PC-9 (cell line): ENCODE data around the gene UNC13A. TPM values are rescaled to one million over a fixed set of nuclear protein-coding genes. Genes with fewer than 3 reads are reported as not detected.
A peak's percentile ranks its signal among the peaks of the same experiment; 100 is the strongest.

Experiments used
- BruUV-seq: library from RNA; stranded (reverse); fragments of 400-500 nt; replicated peaks from 2 replicates; lab custom pipeline; 2021; lab: Mats Ljungman, UMichigan
- CTCF ChIA-PET: fragments of 300-600 bp; sonication (Branson Sonifier 250); formaldehyde crosslinking; loops from one replicate; lab custom pipeline; 2022; ENCODE audit warnings: antibody characterized with exemption; lab: Charles Lee
- POLR2A ChIA-PET: fragments of 300-600 bp; sonication (Branson Sonifier 250); formaldehyde crosslinking; loops from one replicate; lab custom pipeline; 2022; ENCODE audit warnings: antibody characterized with exemption; ENCODE audit not compliant: unreplicated experiment; lab: Charles Lee
- DNase-seq, 2 experiments: peaks; one replicate each; pipeline versions ENCODE4 v3.0.0 to v3.0.0-alpha.2; 2015 to 2022; ENCODE audit warnings: mixed read lengths in 1 of 2
- H2AFZ ChIP-seq: fragments of 200-600 bp; sonication (generic); 2 replicates; pipeline ENCODE4 v1.8.1; 2017; ENCODE audit warnings: antibody characterized with exemption
- H3F3A ChIP-seq: fragments of 200-600 bp; sonication (generic); 2 replicates; pipeline ENCODE4 v1.8.1; 2017; ENCODE audit warnings: antibody characterized with exemption, mild to moderate bottlenecking, low read depth; ENCODE audit not compliant: insufficient read depth
- H3K27ac ChIP-seq: fragments of 200-600 bp; sonication (generic); 2 replicates; pipeline ENCODE4 v1.6.1; 2016; ENCODE audit warnings: mixed run types
- H3K27me3 ChIP-seq: fragments of 200-600 bp; sonication (generic); 2 replicates; pipeline ENCODE4 v1.6.1; 2016; ENCODE audit warnings: low read depth, mixed run types; ENCODE audit not compliant: insufficient read depth
- H3K36me3 ChIP-seq: fragments of 200-600 bp; sonication (generic); 2 replicates; pipeline ENCODE4 v1.6.1; 2016; ENCODE audit warnings: low read depth, mixed run types
- H3K4me1 ChIP-seq: fragments of 200-600 bp; sonication (generic); replicated peaks from 2 replicates; pipeline ENCODE4 v1.6.1; 2016; ENCODE audit warnings: mixed run types; ENCODE audit not compliant: insufficient read depth
- H3K4me2 ChIP-seq: fragments of 200-600 bp; sonication (generic); 2 replicates; pipeline ENCODE4 v1.6.1; 2017; ENCODE audit warnings: mixed run types
- H3K4me3 ChIP-seq: fragments of 200-600 bp; sonication (generic); 2 replicates; pipeline ENCODE4 v1.6.1; 2016; ENCODE audit warnings: mixed run types
- H3K79me2 ChIP-seq: fragments of 200-600 bp; sonication (generic); 2 replicates; pipeline ENCODE4 v1.6.1; 2017; ENCODE audit warnings: low read depth, mixed run types
- H3K9me2 ChIP-seq: fragments of 200-600 bp; sonication (generic); 2 replicates; pipeline ENCODE4 v1.8.1; 2017; ENCODE audit warnings: mild to moderate bottlenecking; ENCODE audit not compliant: insufficient read depth
- H3K9me3 ChIP-seq: fragments of 200-600 bp; sonication (generic); 2 replicates; pipeline ENCODE4 v1.8.1; 2016; ENCODE audit warnings: low read depth; ENCODE audit not compliant: insufficient read depth
- H4K20me1 ChIP-seq: fragments of 200-600 bp; sonication (generic); 2 replicates; pipeline ENCODE4 v1.8.1; 2017; ENCODE audit not compliant: insufficient read depth
- CTCF ChIP-seq: fragments of 200-600 bp; sonication (generic); conservative IDR thresholded peaks from 2 replicates; pipeline ENCODE4 v1.6.1; 2017; ENCODE audit warnings: mixed run types, antibody characterized with exemption, mild to moderate bottlenecking, moderate library complexity
- EZH2 ChIP-seq: fragments of 200-600 bp; sonication (generic); IDR thresholded peaks from 2 replicates; pipeline ENCODE4 v1.8.0; 2017; ENCODE audit warnings: antibody characterized with exemption, low read depth
- intact Hi-C: fragments of 100-400 bp; cut with micrococcal nuclease; formaldehyde crosslinking; loops from one replicate; pipeline ENCODE4 v1.10.0; 2022; ENCODE audit not compliant: unreplicated experiment
- total RNA-seq: library from RNA; stranded (reverse); gene quantifications from 2 replicates; pipeline ENCODE4 v1.2.3, GENCODE V29; 2021

Gene UNC13A
- total RNA-seq, 1 experiment from 2014 or later, result 0.17 TPM

GRCh38 chr19:17560205-17560595 is 128.0 kb downstream of the UNC13A start:
- no peak for TF ChIP-seq CTCF
- no peak for TF ChIP-seq EZH2
- peaks cover 17% of the 10 kb centered on the region for H3K4me1 ChIP-seq
- no peak overlapping the region for H2AFZ ChIP-seq
- H3K9me2 ChIP-seq, result no peaks in the 10 kb centered on the region
- no peak overlapping the region for H3K27ac ChIP-seq
- ChIA-PET POLR2A (no interaction called here), CTCF (interaction anchor here (0.6 kb wide), 1 partner anchor 1169 kb away, joined by 7 read pairs; no protein-coding TSS in a partner anchor)
- no peaks in the 10 kb centered on the region for H3K27me3 ChIP-seq
- peak in 1 of 2 experiments; percentile 60 for DNase-seq
- no TSS peak for BruUV-seq
- H3K4me3 ChIP-seq, result no peak overlapping the region
- no peak overlapping the region for H3K4me2 ChIP-seq
- no peaks in the 10 kb centered on the region for H3K9me3 ChIP-seq
- H3K36me3 ChIP-seq, result no peaks in the 10 kb centered on the region; the same call in 1 of the 2 replicates
- H4K20me1 ChIP-seq, result 0 out of 2 replicates have a peak, but pooled peaks cover 5% of the 10 kb centered on the region
- intact Hi-C loops, result no loop called here
- peaks cover 24% of the 10 kb centered on the region for H3F3A ChIP-seq
- peaks cover 24% of the 10 kb centered on the region for H3K79me2 ChIP-seq

- POLR2A ChIA-PET, result interaction anchor here (0.6 kb wide), 1 partner anchor 293 kb away, joined by 6 read pairs; no protein-coding TSS in a partner anchor
- Histone ChIP-seq H2AFZ (no peak overlapping the region), H3K27me3 (no peaks in the 10 kb centered on the region), H4K20me1 (0 out of 2 replicates have a peak, but pooled peaks cover 5% of the 10 kb centered on the region), H3K4me2 (no peak overlapping the region), H3K9me2 (no peaks in the 10 kb centered on the region), H3K9me3 (no peaks in the 10 kb centered on the region), H3K4me3 (no peak overlapping the region), H3F3A (peaks cover 15% of the 10 kb centered on the region; the same call in 1 of the 2 replicates), H3K36me3 (no peaks in the 10 kb centered on the region), H3K79me2 (peaks cover 24% of the 10 kb centered on the region), H3K4me1 (peaks cover 7% of the 10 kb centered on the region), H3K27ac (no peak overlapping the region)
- DNase-seq, result no peak
- TF ChIP-seq CTCF (no peak), EZH2 (no peak)
- intact Hi-C loops, result loop anchor here (5.0 to 10.0 kb wide), 2 partner anchors 45 to 83 kb away; partner anchors contain the start of genes PGLS and SLC27A1
- CTCF ChIA-PET, result interaction anchor here (0.6 kb wide), 1 partner anchor 210 kb away, joined by 3 read pairs; no protein-coding TSS in a partner anchor
- no TSS peak for BruUV-seq
Observed at GRCh38 chr19:17557466-17557865, 130.7 kb downstream of the UNC13A start.

DNA sequence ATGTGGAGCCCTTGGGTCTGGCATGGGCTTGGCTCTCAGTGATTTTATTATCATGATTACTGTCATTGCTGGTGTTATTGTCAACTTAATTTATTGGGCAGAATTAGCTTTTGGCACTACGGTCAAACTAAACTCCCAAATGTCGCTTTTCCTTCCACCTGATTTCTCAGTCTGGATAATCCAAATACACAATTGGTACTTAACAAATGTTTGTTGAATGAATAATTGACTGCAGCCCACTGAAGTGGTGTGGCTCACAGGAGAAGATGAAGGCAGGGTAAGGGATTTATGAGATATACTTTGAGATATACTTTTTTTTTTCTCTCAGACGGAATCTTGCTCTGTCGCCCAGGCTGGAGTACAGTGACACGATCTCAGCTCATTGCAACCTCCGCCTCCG is 131.2 kb downstream of the UNC13A start:
- intact Hi-C loops, result loop anchor here (5.0 to 10.0 kb wide), 2 partner anchors 45 to 82 kb away; partner anchors contain the start of genes PGLS and SLC27A1
- H3K79me2 ChIP-seq, result peaks cover 21% of the 10 kb centered on the region
- ChIA-PET CTCF (interaction anchor here (0.6 to 1.1 kb wide), 2 partner anchors 210 to 211 kb away, joined by 3 to 7 read pairs; no protein-coding TSS in a partner anchor), POLR2A (interaction anchor here (0.6 kb wide), 1 partner anchor 293 kb away, joined by 6 read pairs; no protein-coding TSS in a partner anchor)
- H4K20me1 ChIP-seq, result 0 out of 2 replicates have a peak, but pooled peaks cover 5% of the 10 kb centered on the region
- H3K4me1 ChIP-seq, result peaks cover 7% of the 10 kb centered on the region
- H3K9me3 ChIP-seq, result no peaks in the 10 kb centered on the region
- H3K4me3 ChIP-seq, result peak overlapping the region; percentile 95; the same call in 1 of the 2 replicates
- peaks cover 15% of the 10 kb centered on the region; the same call in 1 of the 2 replicates for H3F3A ChIP-seq
- DNase-seq, result no peak
- no TSS peak for BruUV-seq
- no peaks in the 10 kb centered on the region for H3K27me3 ChIP-seq
- no peaks in the 10 kb centered on the region for H3K9me2 ChIP-seq
- TF ChIP-seq CTCF (no peak), EZH2 (no peak)
- no peaks in the 10 kb centered on the region for H3K36me3 ChIP-seq
- H3K4me2 ChIP-seq, result peak overlapping the region; percentile 73
- H2AFZ ChIP-seq, result no peak overlapping the region
- H3K27ac ChIP-seq, result 0 out of 2 replicates have a peak overlapping the region, but pooled peaks have one; percentile 0
